ENCODE measurements around the gene ELP5. TPM values are rescaled to one million over a fixed set of nuclear protein-coding genes. Genes with fewer than 3 reads are reported as not detected.

ELP5 gene
- total RNA-seq, 1 experiment from 2014 or later: 49.6 TPM

DNA sequence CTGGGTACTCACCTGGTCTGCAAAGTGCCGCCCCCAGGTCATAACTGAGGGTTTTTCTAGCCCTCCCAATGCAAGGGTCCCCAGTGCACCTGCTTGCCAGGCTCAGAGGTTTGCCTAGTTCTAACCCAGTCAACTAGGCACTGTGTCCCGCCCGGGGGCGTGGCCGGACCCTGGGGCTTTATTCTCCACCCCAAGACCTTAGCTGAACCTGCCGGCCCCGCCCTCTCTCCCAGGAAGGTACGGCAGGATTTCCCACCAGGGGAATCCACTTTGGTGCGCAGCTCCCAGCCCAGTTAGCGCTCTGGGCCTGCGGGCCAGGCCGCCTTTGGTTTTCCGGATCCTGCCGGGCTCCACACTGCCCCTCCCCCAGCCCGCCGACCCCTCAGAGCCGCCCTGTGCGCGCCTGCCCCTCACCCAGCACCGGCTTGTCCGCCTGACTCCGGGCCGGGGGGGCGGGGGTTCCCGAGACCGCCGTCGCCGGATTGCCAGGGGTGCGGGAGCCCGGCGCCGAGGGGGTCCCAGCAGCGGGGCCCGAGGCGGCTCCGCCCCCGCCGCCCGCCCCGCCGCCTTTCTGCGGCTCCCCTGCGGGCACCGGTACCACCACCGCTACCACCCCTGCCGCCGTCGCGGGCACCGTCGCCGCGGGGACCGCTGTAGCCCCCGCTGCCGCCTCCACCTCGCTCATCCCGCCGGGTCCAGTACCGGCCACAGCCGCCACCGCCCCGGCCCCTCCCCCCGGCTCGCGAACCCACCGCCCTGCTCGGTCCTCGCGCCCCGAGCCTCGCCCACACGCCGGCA is 42.0 kb downstream of the ELP5 start:
- Mint-ChIP-seq H3K4me3 (peak overlapping the region; percentile 61 to 81), H3K27me3 (ENCODE audit: low read depth) (peaks cover 68% of the 10 kb centered on the region), H3K36me3 (ENCODE audit: insufficient read depth in 1 of 3, low read depth in 3 of 3) (peaks cover 0 to 3% (median 0%) of the 10 kb centered on the region in 3 experiments; a peak in 2 of 7 replicates), H3K9me3 (peaks cover 3% of the 10 kb centered on the region in 2 experiments; a peak in 3 of 5 replicates), H3K4me1 (peaks cover 13 to 28% of the 10 kb centered on the region in 2 experiments), H3K27ac (no peak overlapping the region)
- Histone ChIP-seq H2AK5ac (ENCODE audit: insufficient read length, low read length) (no peak overlapping the region), H3K79me1 (ENCODE audit: insufficient read depth, low read depth, low read length, poor library complexity, severe bottlenecking) (no peaks in the 10 kb centered on the region), H3K18ac (ENCODE audit: insufficient read length, low read depth, low read length) (no peak overlapping the region), H3K14ac (ENCODE audit: insufficient read depth, low read length) (no peak overlapping the region), H2AFZ (ENCODE audit: low read length) (no peak overlapping the region), H4K8ac (replicated peaks; ENCODE audit: insufficient read length, low read depth, low read length) (no peak overlapping the region), H3K56ac (ENCODE audit: insufficient read length, low read depth, low read length) (no peak overlapping the region), H4K91ac (ENCODE audit: insufficient read length, low read depth, low read length) (no peak overlapping the region), H3K23me2 (ENCODE audit: insufficient read length, low read depth, low read length, poor library complexity, severe bottlenecking) (peaks cover 4% of the 10 kb centered on the region), H3K4me1 (ENCODE audit: insufficient read depth, low read length) (peaks cover 4% of the 10 kb centered on the region; the same call in 1 of the 2 replicates), H3K23ac (ENCODE audit: insufficient read length, low read depth, low read length) (no peak overlapping the region), H3K9me3 (ENCODE audit: control insufficient read depth, low read depth, low read length) (no peaks in the 10 kb centered on the region), H3K27ac (ENCODE audit: insufficient read length, low read depth, low read length) (no peak overlapping the region), H2BK5ac (ENCODE audit: insufficient read length, low read length) (no peak overlapping the region), H3K79me2 (ENCODE audit: insufficient read depth, low read length) (no peaks in the 10 kb centered on the region), H4K20me1 (ENCODE audit: control insufficient read depth, insufficient read depth, insufficient read length) (no peaks in the 10 kb centered on the region), H2BK15ac (ENCODE audit: low read depth, low read length) (no peak overlapping the region), H2BK20ac (ENCODE audit: low read depth, low read length, poor library complexity, severe bottlenecking) (no peak overlapping the region), H3T11ph (ENCODE audit: low read length) (no peak overlapping the region), H3K4me2 (ENCODE audit: insufficient read depth, insufficient read length, low read length) (peak overlapping the region; percentile 49), H4K5ac (ENCODE audit: insufficient read length, low read depth, low read length) (no peak overlapping the region), H3K4ac (ENCODE audit: low read depth, low read length) (no peak overlapping the region), H3K9ac (ENCODE audit: extremely low read depth, insufficient read length, low read length) (no peak overlapping the region), H2BK12ac (ENCODE audit: insufficient read length, low read depth, low read length) (no peak overlapping the region), H3K27me3 (ENCODE audit: insufficient read depth, low read length) (peaks cover 2% of the 10 kb centered on the region), H2BK120ac (ENCODE audit: low read depth, low read length, poor library complexity, severe bottlenecking) (no peak overlapping the region)
- WGBS (ENCODE audit: extremely low coverage, insufficient read length, low lambda C conversion rate): no CpG with 5 or more reads among the region's 75 CpGs
- peak; percentile 92 for DNase-seq
- TF ChIP-seq, protein P1, sequence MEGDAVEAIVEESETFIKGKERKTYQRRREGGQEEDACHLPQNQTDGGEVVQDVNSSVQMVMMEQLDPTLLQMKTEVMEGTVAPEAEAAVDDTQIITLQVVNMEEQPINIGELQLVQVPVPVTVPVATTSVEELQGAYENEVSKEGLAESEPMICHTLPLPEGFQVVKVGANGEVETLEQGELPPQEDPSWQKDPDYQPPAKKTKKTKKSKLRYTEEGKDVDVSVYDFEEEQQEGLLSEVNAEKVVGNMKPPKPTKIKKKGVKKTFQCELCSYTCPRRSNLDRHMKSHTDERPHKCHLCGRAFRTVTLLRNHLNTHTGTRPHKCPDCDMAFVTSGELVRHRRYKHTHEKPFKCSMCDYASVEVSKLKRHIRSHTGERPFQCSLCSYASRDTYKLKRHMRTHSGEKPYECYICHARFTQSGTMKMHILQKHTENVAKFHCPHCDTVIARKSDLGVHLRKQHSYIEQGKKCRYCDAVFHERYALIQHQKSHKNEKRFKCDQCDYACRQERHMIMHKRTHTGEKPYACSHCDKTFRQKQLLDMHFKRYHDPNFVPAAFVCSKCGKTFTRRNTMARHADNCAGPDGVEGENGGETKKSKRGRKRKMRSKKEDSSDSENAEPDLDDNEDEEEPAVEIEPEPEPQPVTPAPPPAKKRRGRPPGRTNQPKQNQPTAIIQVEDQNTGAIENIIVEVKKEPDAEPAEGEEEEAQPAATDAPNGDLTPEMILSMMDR (conservative IDR thresholded peaks at IDR 0.05): no peak
